Activated T-helper 17 cell treated with anti-CD3 and anti-CD28 coated beads, Interleukin-2, amount 50 U/mL, for 72 hours (primary cell): ENCODE measurements around the gene RBFOX2. TPM values are rescaled to one million over a fixed set of nuclear protein-coding genes. Genes with fewer than 3 reads are reported as not detected.

Source experiments
- ATAC-seq: fragments of 150-1000 bp; cut with Tn5 transposase; replicated peaks from 2 replicates; pipeline ENCODE4 v1.10.0; 2021; ENCODE audit warnings: mild to moderate bottlenecking, moderate library complexity
- H3K27ac Mint-ChIP-seq: one replicate; pipeline ENCODE4 v1.8.0; 2022; ENCODE audit warnings: mixed read lengths
- H3K27me3 Mint-ChIP-seq: one replicate; pipeline ENCODE4 v1.8.0; 2022; ENCODE audit warnings: mixed read lengths
- H3K36me3 Mint-ChIP-seq: one replicate; pipeline ENCODE4 v1.8.0; 2022; ENCODE audit warnings: low read depth, mild to moderate bottlenecking, mixed read lengths
- H3K4me1 Mint-ChIP-seq: one replicate; pipeline ENCODE4 v1.8.0; 2022; ENCODE audit warnings: mixed read lengths
- H3K4me3 Mint-ChIP-seq: one replicate; pipeline ENCODE4 v1.8.0; 2022; ENCODE audit warnings: mild to moderate bottlenecking, mixed read lengths
- H3K9me3 Mint-ChIP-seq: one replicate; pipeline ENCODE4 v1.8.0; 2022; ENCODE audit warnings: mixed read lengths
- total RNA-seq, 2 donors: library from RNA; stranded (reverse); gene quantifications; one replicate each; pipeline ENCODE4 v1.2.3, GENCODE V29; 2022

The RBFOX2 gene
- total RNA-seq, 2 donors from 2014 or later = 4.0 to 4.3 TPM

- no peak overlapping the region for H3K4me3 Mint-ChIP-seq
- H3K9me3 Mint-ChIP-seq = no peaks in the 10 kb centered on the region
- no peak overlapping the region for H3K27ac Mint-ChIP-seq
- no peaks in the 10 kb centered on the region for H3K4me1 Mint-ChIP-seq
- no peak for ATAC-seq
- no peaks in the 10 kb centered on the region for H3K36me3 Mint-ChIP-seq
- peaks cover 15% of the 10 kb centered on the region for H3K27me3 Mint-ChIP-seq
These were observed 43.3 kb downstream of the RBFOX2 start for GRCh38 chr22:35985371-35985770.

GRCh38 chr22:35984183-35985175, 44.1 kb downstream of the RBFOX2 start:
- H3K4me3 Mint-ChIP-seq = no peak overlapping the region
- no peak for ATAC-seq

GRCh38 chr22:35981900-35982299, 46.7 kb downstream of the RBFOX2 start:
- Mint-ChIP-seq H3K27ac (no peak overlapping the region), H3K9me3 (no peaks in the 10 kb centered on the region), H3K27me3 (peaks cover 18% of the 10 kb centered on the region), H3K4me1 (no peaks in the 10 kb centered on the region), H3K36me3 (no peaks in the 10 kb centered on the region), H3K4me3 (no peak overlapping the region)
- ATAC-seq = no peak

More at GRCh38 chr22:35984183-35985175, 44.1 kb downstream of the RBFOX2 start:
- Mint-ChIP-seq H3K27me3 (peaks cover 15% of the 10 kb centered on the region), H3K4me1 (no peaks in the 10 kb centered on the region), H3K9me3 (no peaks in the 10 kb centered on the region), H3K36me3 (no peaks in the 10 kb centered on the region), H3K27ac (no peak overlapping the region)

GRCh38 chr22:35978889-35979288, 49.7 kb downstream of the RBFOX2 start:
- Mint-ChIP-seq H3K36me3 (no peaks in the 10 kb centered on the region), H3K27me3 (peaks cover 15% of the 10 kb centered on the region), H3K4me3 (no peak overlapping the region), H3K4me1 (no peaks in the 10 kb centered on the region), H3K9me3 (no peaks in the 10 kb centered on the region), H3K27ac (no peak overlapping the region)
- no peak for ATAC-seq

GRCh38 chr22:35978201-35978600, 50.4 kb downstream of the RBFOX2 start:
- Mint-ChIP-seq H3K9me3 (no peaks in the 10 kb centered on the region), H3K4me1 (no peaks in the 10 kb centered on the region), H3K27me3 (peaks cover 12% of the 10 kb centered on the region), H3K36me3 (no peaks in the 10 kb centered on the region), H3K27ac (no peak overlapping the region), H3K4me3 (no peak overlapping the region)
- no peak for ATAC-seq

- no peak overlapping the region for H3K27ac Mint-ChIP-seq
- H3K9me3 Mint-ChIP-seq = no peaks in the 10 kb centered on the region
- no peaks in the 10 kb centered on the region for H3K36me3 Mint-ChIP-seq
- no peak for ATAC-seq
- peaks cover 9% of the 10 kb centered on the region for H3K27me3 Mint-ChIP-seq
- H3K4me1 Mint-ChIP-seq = no peaks in the 10 kb centered on the region
- no peak overlapping the region for H3K4me3 Mint-ChIP-seq
These were observed 51.5 kb downstream of the RBFOX2 start for GRCh38 chr22:35977136-35977535.

GRCh38 chr22:35973388-35973787, 55.2 kb downstream of the RBFOX2 start:
- peaks cover 9% of the 10 kb centered on the region for H3K27me3 Mint-ChIP-seq
- no peaks in the 10 kb centered on the region for H3K36me3 Mint-ChIP-seq
- no peak overlapping the region for H3K4me3 Mint-ChIP-seq
- H3K9me3 Mint-ChIP-seq = no peaks in the 10 kb centered on the region
- no peak overlapping the region for H3K27ac Mint-ChIP-seq
- ATAC-seq = no peak
- H3K4me1 Mint-ChIP-seq = no peaks in the 10 kb centered on the region

- ATAC-seq = no peak
- no peaks in the 10 kb centered on the region for H3K9me3 Mint-ChIP-seq
- no peaks in the 10 kb centered on the region for H3K36me3 Mint-ChIP-seq
- no peak overlapping the region for H3K27ac Mint-ChIP-seq
- H3K4me3 Mint-ChIP-seq = no peak overlapping the region
- no peaks in the 10 kb centered on the region for H3K4me1 Mint-ChIP-seq
- peaks cover 6% of the 10 kb centered on the region for H3K27me3 Mint-ChIP-seq
These were observed 56.1 kb downstream of the RBFOX2 start for GRCh38 chr22:35972559-35972958.

- Mint-ChIP-seq H3K4me3 (no peak overlapping the region), H3K9me3 (no peaks in the 10 kb centered on the region), H3K36me3 (no peaks in the 10 kb centered on the region), H3K27ac (no peak overlapping the region), H3K27me3 (peaks cover 6% of the 10 kb centered on the region), H3K4me1 (no peaks in the 10 kb centered on the region)
- no peak for ATAC-seq
These were observed 57.0 kb downstream of the RBFOX2 start for GRCh38 chr22:35971456-35972119.

- H3K4me1 Mint-ChIP-seq = no peaks in the 10 kb centered on the region
- peaks cover 3% of the 10 kb centered on the region for H3K27me3 Mint-ChIP-seq
- no peak overlapping the region for H3K27ac Mint-ChIP-seq
- no peaks in the 10 kb centered on the region for H3K36me3 Mint-ChIP-seq
- no peaks in the 10 kb centered on the region for H3K9me3 Mint-ChIP-seq
- no peak for ATAC-seq
- no peak overlapping the region for H3K4me3 Mint-ChIP-seq
These were observed 57.8 kb downstream of the RBFOX2 start for GRCh38 chr22:35970616-35971455.

- Mint-ChIP-seq H3K27ac (no peak overlapping the region), H3K4me3 (no peak overlapping the region), H3K9me3 (no peaks in the 10 kb centered on the region), H3K36me3 (no peaks in the 10 kb centered on the region), H3K4me1 (no peaks in the 10 kb centered on the region), H3K27me3 (peaks cover 6% of the 10 kb centered on the region)
- ATAC-seq = no peak
These were observed 61.6 kb downstream of the RBFOX2 start for GRCh38 chr22:35967046-35967397.

- Mint-ChIP-seq H3K4me1 (no peaks in the 10 kb centered on the region), H3K36me3 (no peaks in the 10 kb centered on the region), H3K27ac (no peak overlapping the region), H3K4me3 (no peak overlapping the region), H3K27me3 (peaks cover 9% of the 10 kb centered on the region), H3K9me3 (no peaks in the 10 kb centered on the region)
- ATAC-seq = no peak
These were observed 62.1 kb downstream of the RBFOX2 start for GRCh38 chr22:35966314-35967045.

- ATAC-seq = no peak
- no peaks in the 10 kb centered on the region for H3K36me3 Mint-ChIP-seq
- H3K4me3 Mint-ChIP-seq = no peak overlapping the region
These were observed 65.3 kb downstream of the RBFOX2 start for GRCh38 chr22:35963237-35963810.

More at GRCh38 chr22:35963237-35963810, 65.3 kb downstream of the RBFOX2 start:
- Mint-ChIP-seq H3K27ac (no peak overlapping the region), H3K27me3 (peaks cover 20% of the 10 kb centered on the region), H3K4me1 (no peaks in the 10 kb centered on the region), H3K9me3 (no peaks in the 10 kb centered on the region)
